ENCODE measurements around the gene FOXN3. TPM values are rescaled to one million over a fixed set of nuclear protein-coding genes. Genes with fewer than 3 reads are reported as not detected.

FOXN3 gene
- total RNA-seq, 1 experiment from 2014 or later: 8.8 TPM

GRCh38 chr14:89262041-89262440 lies 155.0 kb downstream of the FOXN3 start:
- Histone ChIP-seq H3K4me3 (ENCODE audit: low read depth in 2 of 2, low read length in 2 of 2) (no peak overlapping the region), H3K27me3 (ENCODE audit: control insufficient read depth, insufficient read depth, low read length) (no peaks in the 10 kb centered on the region), H3K9me3 (ENCODE audit: control insufficient read depth, insufficient read depth, low read depth, low read length) (no peaks in the 10 kb centered on the region), H3K27ac (ENCODE audit: low read length) (no peak overlapping the region), H3K4me1 (ENCODE audit: control insufficient read depth, insufficient read depth, low read length) (no peaks in the 10 kb centered on the region), H3K36me3 (ENCODE audit: control insufficient read depth, insufficient read depth, low read length) (no peaks in the 10 kb centered on the region)
- ChIA-PET CTCF (no interaction called here), POLR2A (no interaction called here)
- DNase-seq (ENCODE audit: low read depth, low spot score) (no peak), ATAC-seq (no peak)
- in situ Hi-C loops (cut with HindIII; ENCODE audit: low pct_unique_long_range_greater_than_20kb, low sequenced_read_pairs) (no loop called here), intact Hi-C loops (cut with micrococcal nuclease; ENCODE audit: unreplicated experiment) (no loop called here)
- TF ChIP-seq REST (IDR thresholded peaks at IDR 0.05; ENCODE audit: insufficient read depth in 1 of 2, low read depth in 2 of 2, low read length in 1 of 2): no peak
- TF ChIP-seq POLR2AphosphoS5 (IDR thresholded peaks at IDR 0.05; ENCODE audit: low read depth, low read length): no peak
- no peak for TF ChIP-seq TCF7L2 (IDR thresholded peaks at IDR 0.05; ENCODE audit: low read depth, low read length)
- no peak for TF ChIP-seq CTCF (IDR thresholded peaks at IDR 0.05)
- TF ChIP-seq SIN3A (IDR thresholded peaks at IDR 0.05; ENCODE audit: borderline replicate concordance, insufficient read depth, low read depth, low read length): no peak
- BruUV-seq (replicated peaks): no TSS peak

GRCh38 chr14:89260898-89261297 lies 156.1 kb downstream of the FOXN3 start:
- in situ Hi-C loops (cut with HindIII; ENCODE audit: low pct_unique_long_range_greater_than_20kb, low sequenced_read_pairs) (no loop called here), intact Hi-C loops (cut with micrococcal nuclease; ENCODE audit: unreplicated experiment) (no loop called here)
- CTCF ChIA-PET: no interaction called here
- Histone ChIP-seq H3K36me3 (ENCODE audit: control insufficient read depth, insufficient read depth, low read length) (no peaks in the 10 kb centered on the region), H3K27me3 (ENCODE audit: control insufficient read depth, insufficient read depth, low read length) (no peaks in the 10 kb centered on the region), H3K4me3 (ENCODE audit: low read depth in 2 of 2, low read length in 2 of 2) (no peak overlapping the region), H3K4me1 (ENCODE audit: control insufficient read depth, insufficient read depth, low read length) (no peaks in the 10 kb centered on the region), H3K27ac (ENCODE audit: low read length) (no peak overlapping the region), H3K9me3 (ENCODE audit: control insufficient read depth, insufficient read depth, low read depth, low read length) (no peaks in the 10 kb centered on the region)
- ATAC-seq: no peak
- POLR2A ChIA-PET: no interaction called here
- no peak for DNase-seq (ENCODE audit: low read depth, low spot score)
- TF ChIP-seq SIN3A (IDR thresholded peaks at IDR 0.05; ENCODE audit: borderline replicate concordance, insufficient read depth, low read depth, low read length): no peak
- TF ChIP-seq CTCF (IDR thresholded peaks at IDR 0.05): no peak
- no peak for TF ChIP-seq REST (IDR thresholded peaks at IDR 0.05; ENCODE audit: insufficient read depth in 1 of 2, low read depth in 2 of 2, low read length in 1 of 2)
- no peak for TF ChIP-seq TCF7L2 (IDR thresholded peaks at IDR 0.05; ENCODE audit: low read depth, low read length)
- no TSS peak for BruUV-seq (replicated peaks)
